ENCODE results near the gene MUCL3.

MUCL3 gene

GRCh38 chr6:31001281-31001888, 60.6 kb downstream of the MUCL3 start:
- no peak overlapping the region for H3K4me3 ChIP-seq (ENCODE audit: low read length)
- TF ChIP-seq CTCF (IDR thresholded peaks at IDR 0.05; ENCODE audit: insufficient read depth, low read depth, low read length, missing control alignments): no peak
- DNase-seq (ENCODE audit: low read depth): no peak

GRCh38 chr6:31002471-31002870, 61.7 kb downstream of the MUCL3 start:
- no peak for TF ChIP-seq CTCF (IDR thresholded peaks at IDR 0.05; ENCODE audit: insufficient read depth, low read depth, low read length, missing control alignments)
- peak; percentile 10 for DNase-seq (ENCODE audit: low read depth)

More at GRCh38 chr6:31002471-31002870, 61.7 kb downstream of the MUCL3 start:
- no peak overlapping the region for H3K4me3 ChIP-seq (ENCODE audit: low read length)

All from epithelial cell of esophagus (primary cell).